OCI-LY1 (cell line): Measurements from ENCODE around the gene FAM229B.

Experiments
- CTCF ChIP-seq: fragments of 200-600 bp; sonication (generic), shearing (Covaris generic); IDR thresholded peaks from 2 replicates; pipeline ENCODE4 v1.5.1; 2017; ENCODE audit warnings: mild to moderate bottlenecking, antibody characterized with exemption, low read length, moderate library complexity, mixed read lengths
- EZH2 ChIP-seq: fragments of 200-600 bp; sonication (generic), shearing (Covaris generic); IDR thresholded peaks from 2 replicates; pipeline ENCODE4 v1.8.0; 2017; ENCODE audit warnings: borderline replicate concordance, mixed run types, mild to moderate bottlenecking, antibody characterized with exemption, low read length, moderate library complexity, mixed read lengths

GRCh38 chr6:112130878-112131277, 43.5 kb downstream of the FAM229B start:
- TF ChIP-seq CTCF = no peak
- TF ChIP-seq EZH2 = no peak
